ENCODE measurements around the gene PPP1R9A.
A peak's percentile ranks its signal among the peaks of the same experiment; 100 is the strongest.

PPP1R9A gene

GRCh38 chr7:94883616-94884015 is 23.8 kb upstream of the PPP1R9A start:
- H3K27ac ChIP-seq = no peak overlapping the region
- TF ChIP-seq, protein P1, sequence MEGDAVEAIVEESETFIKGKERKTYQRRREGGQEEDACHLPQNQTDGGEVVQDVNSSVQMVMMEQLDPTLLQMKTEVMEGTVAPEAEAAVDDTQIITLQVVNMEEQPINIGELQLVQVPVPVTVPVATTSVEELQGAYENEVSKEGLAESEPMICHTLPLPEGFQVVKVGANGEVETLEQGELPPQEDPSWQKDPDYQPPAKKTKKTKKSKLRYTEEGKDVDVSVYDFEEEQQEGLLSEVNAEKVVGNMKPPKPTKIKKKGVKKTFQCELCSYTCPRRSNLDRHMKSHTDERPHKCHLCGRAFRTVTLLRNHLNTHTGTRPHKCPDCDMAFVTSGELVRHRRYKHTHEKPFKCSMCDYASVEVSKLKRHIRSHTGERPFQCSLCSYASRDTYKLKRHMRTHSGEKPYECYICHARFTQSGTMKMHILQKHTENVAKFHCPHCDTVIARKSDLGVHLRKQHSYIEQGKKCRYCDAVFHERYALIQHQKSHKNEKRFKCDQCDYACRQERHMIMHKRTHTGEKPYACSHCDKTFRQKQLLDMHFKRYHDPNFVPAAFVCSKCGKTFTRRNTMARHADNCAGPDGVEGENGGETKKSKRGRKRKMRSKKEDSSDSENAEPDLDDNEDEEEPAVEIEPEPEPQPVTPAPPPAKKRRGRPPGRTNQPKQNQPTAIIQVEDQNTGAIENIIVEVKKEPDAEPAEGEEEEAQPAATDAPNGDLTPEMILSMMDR (conservative IDR thresholded peaks at IDR 0.05) = no peak
- no peak for TF ChIP-seq ZFX (IDR thresholded peaks at IDR 0.05)

DNA sequence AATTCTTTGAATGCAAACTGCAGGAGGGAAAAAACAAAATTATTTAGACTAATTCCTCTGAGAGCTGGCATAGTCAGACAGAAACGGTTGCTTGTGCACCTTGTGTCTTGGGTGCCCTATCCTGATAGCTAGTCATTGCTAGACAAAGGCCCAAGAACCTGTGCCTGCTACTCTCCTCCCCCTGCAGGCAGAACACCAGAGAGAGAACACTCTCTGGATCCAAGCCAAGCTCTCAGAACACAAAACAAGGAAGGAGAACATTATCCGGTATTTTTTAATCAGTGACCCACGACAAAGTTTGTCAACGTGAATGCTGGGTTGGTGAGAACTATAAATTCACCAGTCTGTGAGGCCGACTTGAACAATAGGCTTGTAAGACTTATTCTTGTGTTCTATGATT is 18.8 kb upstream of the PPP1R9A start:
- TF ChIP-seq ZFX (IDR thresholded peaks at IDR 0.05) = no peak
- TF ChIP-seq, protein P1 (conservative IDR thresholded peaks at IDR 0.05) = peak; percentile 67
- H3K27ac ChIP-seq = no peak overlapping the region

GRCh38 chr7:94888995-94889523 is 18.3 kb upstream of the PPP1R9A start:
- H3K27ac ChIP-seq = no peak overlapping the region
- TF ChIP-seq, protein P1 (conservative IDR thresholded peaks at IDR 0.05) = no peak
- TF ChIP-seq ZFX (IDR thresholded peaks at IDR 0.05) = no peak

DNA sequence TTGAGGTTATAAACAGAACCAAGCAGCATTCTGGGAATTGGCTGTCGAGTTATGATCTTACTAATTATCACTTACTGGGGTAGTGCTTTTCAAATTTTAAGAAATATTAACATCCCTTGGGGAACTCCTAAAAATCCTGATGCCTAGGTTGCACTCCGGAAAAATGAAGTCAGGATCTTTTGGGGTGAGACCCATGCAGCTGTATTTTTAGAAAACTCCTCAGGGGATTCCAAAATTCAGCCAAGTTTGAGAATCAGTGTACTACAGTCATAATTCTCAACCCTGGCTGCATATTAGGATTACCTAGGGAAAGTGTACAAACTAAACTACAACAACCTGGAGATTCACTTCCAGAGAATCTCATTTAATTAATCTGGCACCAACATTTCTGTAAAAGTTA is 17.2 kb upstream of the PPP1R9A start:
- no peak overlapping the region for H3K27ac ChIP-seq
- TF ChIP-seq, protein P1 (conservative IDR thresholded peaks at IDR 0.05) = no peak
- TF ChIP-seq ZFX (IDR thresholded peaks at IDR 0.05) = no peak

DNA sequence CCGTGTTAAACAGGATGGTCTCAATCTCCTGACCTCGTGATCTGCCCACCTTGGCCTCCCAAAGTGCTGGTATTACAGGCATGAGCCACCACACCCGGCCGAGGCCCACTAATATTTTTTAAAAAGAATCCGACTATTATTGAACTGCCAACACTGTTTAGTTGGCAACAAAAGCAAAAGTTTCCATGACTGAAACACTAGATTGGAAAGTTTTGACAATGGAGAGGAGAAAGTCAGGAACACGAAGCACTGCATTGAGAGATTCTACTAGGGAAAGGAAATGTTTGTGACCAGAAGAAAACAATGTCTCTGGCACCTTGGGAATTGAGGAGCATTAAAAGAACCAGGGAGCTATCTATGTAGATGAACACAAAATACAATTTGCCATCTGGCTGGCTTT is 13.7 kb upstream of the PPP1R9A start:
- no peak overlapping the region for H3K27ac ChIP-seq
- TF ChIP-seq ZFX (IDR thresholded peaks at IDR 0.05) = no peak
- TF ChIP-seq, protein P1 (conservative IDR thresholded peaks at IDR 0.05) = no peak

GRCh38 chr7:94897541-94897940 is 9.9 kb upstream of the PPP1R9A start:
- no peak overlapping the region for H3K27ac ChIP-seq
- TF ChIP-seq, protein P1 (conservative IDR thresholded peaks at IDR 0.05) = no peak
- TF ChIP-seq ZFX (IDR thresholded peaks at IDR 0.05) = no peak

- H3K27ac ChIP-seq = no peak overlapping the region
- TF ChIP-seq ZFX (IDR thresholded peaks at IDR 0.05) = no peak
- TF ChIP-seq, protein P1 (conservative IDR thresholded peaks at IDR 0.05) = no peak
Measured at GRCh38 chr7:94898340-94898739, 9.1 kb upstream of the PPP1R9A start.
